Activated B cell treated with CpG ODN at 0.5 μM for 24 hours (primary cell): ENCODE measurements around the gene CHST10. TPM values are rescaled to one million over a fixed set of nuclear protein-coding genes. Genes with fewer than 3 reads are reported as not detected.

Source experiments
- ATAC-seq: fragments of 200-7000 bp; cut with Tn5 transposase; one replicate; pipeline ENCODE4 v1.10.0; 2021; ENCODE audit warnings: low read depth, mild to moderate bottlenecking, moderate library complexity
- CTCF ChIA-PET: fragments of 350-600 bp; sonication (Branson Sonifier 250); formaldehyde crosslinking; loops from one replicate; lab custom pipeline; 2021; ENCODE audit warnings: antibody characterized with exemption; lab: Charles Lee
- POLR2A ChIA-PET: fragments of 350-600 bp; sonication (Branson Sonifier 250); formaldehyde crosslinking; loops from one replicate; lab custom pipeline; 2021; ENCODE audit warnings: antibody characterized with exemption; lab: Charles Lee
- DNase-seq: peaks from one replicate; pipeline ENCODE4 v3.0.0; 2022
- H3K27ac Mint-ChIP-seq: one replicate; pipeline ENCODE4 v1.8.0; 2020; ENCODE audit warnings: mixed read lengths
- H3K27me3 Mint-ChIP-seq: one replicate; pipeline ENCODE4 v1.8.0; 2021; ENCODE audit warnings: mixed read lengths
- H3K36me3 Mint-ChIP-seq: one replicate; pipeline ENCODE4 v1.8.0; 2021; ENCODE audit warnings: low read depth, mixed read lengths
- H3K4me1 Mint-ChIP-seq: one replicate; pipeline ENCODE4 v1.8.0; 2021; ENCODE audit warnings: mixed read lengths
- H3K4me3 Mint-ChIP-seq: one replicate; pipeline ENCODE4 v1.8.0; 2020; ENCODE audit warnings: mild to moderate bottlenecking, mixed read lengths
- H3K9me3 Mint-ChIP-seq: one replicate; pipeline ENCODE4 v1.8.0; 2020; ENCODE audit warnings: mixed read lengths
- intact Hi-C: fragments of 100-400 bp; cut with micrococcal nuclease; formaldehyde crosslinking; loops from one replicate; pipeline ENCODE4 v1.15.1; 2024
- total RNA-seq: library from RNA; stranded (reverse); gene quantifications from 2 replicates; pipeline ENCODE4 v1.2.3, GENCODE V29; 2022
- TF ChIP-seq, protein P1 (sequence below): fragments of 200-600 bp; IDR thresholded peaks from one replicate; pipeline ENCODE4 v1.8.0; 2022; ENCODE audit warnings: antibody characterized with exemption, mild to moderate bottlenecking

The CHST10 gene
- total RNA-seq, 1 donor from 2014 or later: 21.0 TPM

GRCh38 chr2:100391735-100392515 lies 25.5 kb downstream of the CHST10 start:
- H3K27me3 Mint-ChIP-seq: no peaks in the 10 kb centered on the region
- ChIA-PET POLR2A (interaction anchor here (1.2 kb wide), 1 partner anchor 10 kb away, joined by 5 read pairs; no protein-coding TSS in a partner anchor), CTCF (no interaction called here)
- no peaks in the 10 kb centered on the region for H3K9me3 Mint-ChIP-seq
- peaks cover 24% of the 10 kb centered on the region for H3K36me3 Mint-ChIP-seq
- intact Hi-C loops: loop anchor here (10.0 kb wide), 3 partner anchors 277 to 1233 kb away; partner anchors contain the start of gene RNF149
- TF ChIP-seq, protein P1, sequence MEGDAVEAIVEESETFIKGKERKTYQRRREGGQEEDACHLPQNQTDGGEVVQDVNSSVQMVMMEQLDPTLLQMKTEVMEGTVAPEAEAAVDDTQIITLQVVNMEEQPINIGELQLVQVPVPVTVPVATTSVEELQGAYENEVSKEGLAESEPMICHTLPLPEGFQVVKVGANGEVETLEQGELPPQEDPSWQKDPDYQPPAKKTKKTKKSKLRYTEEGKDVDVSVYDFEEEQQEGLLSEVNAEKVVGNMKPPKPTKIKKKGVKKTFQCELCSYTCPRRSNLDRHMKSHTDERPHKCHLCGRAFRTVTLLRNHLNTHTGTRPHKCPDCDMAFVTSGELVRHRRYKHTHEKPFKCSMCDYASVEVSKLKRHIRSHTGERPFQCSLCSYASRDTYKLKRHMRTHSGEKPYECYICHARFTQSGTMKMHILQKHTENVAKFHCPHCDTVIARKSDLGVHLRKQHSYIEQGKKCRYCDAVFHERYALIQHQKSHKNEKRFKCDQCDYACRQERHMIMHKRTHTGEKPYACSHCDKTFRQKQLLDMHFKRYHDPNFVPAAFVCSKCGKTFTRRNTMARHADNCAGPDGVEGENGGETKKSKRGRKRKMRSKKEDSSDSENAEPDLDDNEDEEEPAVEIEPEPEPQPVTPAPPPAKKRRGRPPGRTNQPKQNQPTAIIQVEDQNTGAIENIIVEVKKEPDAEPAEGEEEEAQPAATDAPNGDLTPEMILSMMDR: no peak
- no peak overlapping the region for H3K4me3 Mint-ChIP-seq
- H3K27ac Mint-ChIP-seq: no peak overlapping the region
- peaks cover 37% of the 10 kb centered on the region for H3K4me1 Mint-ChIP-seq
- ATAC-seq (no peak), DNase-seq (no peak)

- POLR2A ChIA-PET: interaction anchor here (1.0 kb wide), 2 partner anchors 125 to 156 kb away, joined by 3 read pairs; no protein-coding TSS in a partner anchor
- Mint-ChIP-seq H3K27me3 (no peaks in the 10 kb centered on the region), H3K27ac (no peak overlapping the region), H3K36me3 (peaks cover 24% of the 10 kb centered on the region), H3K4me3 (no peak overlapping the region), H3K4me1 (peaks cover 20% of the 10 kb centered on the region), H3K9me3 (no peaks in the 10 kb centered on the region)
- intact Hi-C loops: loop anchor here (10.0 kb wide), 3 partner anchors 275 to 1235 kb away; partner anchors contain the start of gene RNF149
- TF ChIP-seq, protein P1: no peak
- DNase-seq: no peak
- CTCF ChIA-PET: interaction anchor here (2.3 kb wide), 1 partner anchor 10 kb away, joined by 11 read pairs; no protein-coding TSS in a partner anchor
- no peak for ATAC-seq
Measured at GRCh38 chr2:100390001-100390940, 27.2 kb downstream of the CHST10 start.

- Mint-ChIP-seq H3K27me3 (no peaks in the 10 kb centered on the region), H3K4me1 (peaks cover 5% of the 10 kb centered on the region), H3K9me3 (no peaks in the 10 kb centered on the region), H3K36me3 (peaks cover 20% of the 10 kb centered on the region), H3K4me3 (no peak overlapping the region), H3K27ac (no peak overlapping the region)
- DNase-seq (no peak), ATAC-seq (no peak)
- CTCF ChIA-PET: no interaction called here
- POLR2A ChIA-PET: no interaction called here
- intact Hi-C loops: no loop called here
- TF ChIP-seq, protein P1: no peak
Measured at GRCh38 chr2:100388703-100389102, 28.8 kb downstream of the CHST10 start.

- ATAC-seq (no peak), DNase-seq (no peak)
- intact Hi-C loops: loop anchor here (5.0 kb wide), 1 partner anchor 33 kb away; the partner anchor contains the start of gene CHST10
- H3K27me3 Mint-ChIP-seq: no peaks in the 10 kb centered on the region
- no peaks in the 10 kb centered on the region for H3K36me3 Mint-ChIP-seq
- no peak overlapping the region for H3K4me3 Mint-ChIP-seq
- no peak overlapping the region for H3K27ac Mint-ChIP-seq
- H3K4me1 Mint-ChIP-seq: peaks cover 8% of the 10 kb centered on the region
- POLR2A ChIA-PET: no interaction called here
- no peaks in the 10 kb centered on the region for H3K9me3 Mint-ChIP-seq
- CTCF ChIA-PET: no interaction called here
- TF ChIP-seq, protein P1: no peak
Measured at GRCh38 chr2:100383954-100384353, 33.5 kb downstream of the CHST10 start.
